Measurements from ENCODE around the gene DPP4.

The DPP4 gene

DNA sequence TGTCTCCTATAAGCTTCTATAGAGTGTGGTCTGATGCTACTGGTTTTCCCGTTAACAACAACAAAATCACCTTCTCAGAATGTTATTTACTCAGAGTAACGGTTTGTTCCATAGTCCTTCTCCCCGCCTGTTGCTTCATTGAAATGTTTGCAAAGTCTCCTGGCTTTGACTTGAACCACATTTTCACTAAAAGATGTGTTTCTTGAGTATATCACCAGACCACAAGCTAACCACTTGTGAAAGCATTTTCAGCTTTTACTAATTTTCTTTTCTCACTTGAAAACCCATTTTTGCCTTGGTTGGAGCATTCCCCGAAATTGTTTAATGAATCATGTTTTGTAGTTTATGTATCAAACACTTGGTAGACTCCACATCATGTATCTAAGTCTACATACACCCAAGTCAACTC, 121.2 kb downstream of the DPP4 start:
- peak; percentile 35 for DNase-seq

- no peak for DNase-seq
These were observed 126.2 kb downstream of the DPP4 start for GRCh38 chr2:161947836-161948235.

- DNase-seq: no peak
These were observed 126.6 kb downstream of the DPP4 start for GRCh38 chr2:161947406-161947805.

DNA sequence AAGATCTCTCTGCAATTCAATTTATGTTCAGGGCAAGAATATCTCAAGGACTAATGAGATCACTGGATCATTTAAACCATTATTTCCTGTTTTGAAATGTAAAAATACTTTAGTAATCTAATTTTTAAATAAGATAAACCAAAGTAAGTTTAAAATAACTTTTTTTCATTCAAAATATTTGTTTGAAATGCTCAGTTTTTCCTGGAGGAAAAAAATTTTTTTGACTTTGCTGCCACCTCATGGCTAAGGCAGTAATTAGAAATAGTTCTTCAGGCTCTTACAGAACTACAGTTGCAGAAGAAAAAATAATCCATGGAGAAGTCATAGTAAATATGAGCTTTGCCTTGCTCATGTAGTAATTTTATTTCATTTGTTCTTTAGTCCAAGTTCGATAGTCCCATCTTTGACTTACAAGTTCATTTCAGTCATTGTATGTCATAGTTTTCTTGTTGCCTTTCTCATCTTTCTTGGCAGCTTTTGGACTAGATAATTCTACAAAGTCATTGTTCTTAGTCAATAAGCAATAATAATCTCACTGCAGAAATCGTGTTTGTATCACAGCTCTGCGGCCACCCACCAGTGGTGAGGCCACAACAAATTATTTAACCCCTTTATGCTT, 127.4 kb downstream of the DPP4 start:
- DNase-seq: peak; percentile 9

DNA sequence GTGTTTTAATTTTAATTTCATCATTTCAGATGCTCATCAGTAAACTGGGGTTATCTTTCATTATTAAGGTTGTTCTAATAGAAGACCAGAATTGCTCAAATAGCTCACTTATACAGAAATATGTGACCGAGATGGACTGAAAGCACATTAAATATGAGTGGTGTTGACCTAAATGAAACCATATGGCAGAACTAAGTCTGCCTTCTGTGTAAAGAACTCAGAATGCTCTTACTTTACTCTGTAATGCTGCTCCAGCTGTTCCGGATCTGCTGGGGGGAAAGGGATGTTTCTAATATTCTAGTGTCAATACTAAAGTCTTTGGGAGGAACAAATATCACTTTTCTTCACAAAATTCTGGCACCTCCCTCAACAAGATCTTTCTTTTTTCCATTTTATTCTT, 131.0 kb downstream of the DPP4 start:
- no peak for DNase-seq
